Ovary (tissue), 10 donors: ENCODE measurements around the gene DSCAM. TPM values are rescaled to one million over a fixed set of nuclear protein-coding genes. Genes with fewer than 3 reads are reported as not detected.
"Not testable (repeated sequence)": the region's sequence is repeated elsewhere in the genome, so short reads cannot be mapped to it uniquely, and the experiment has no call there.

Source experiments
- DNase-seq, 5 donors: peaks; one replicate each; pipeline ENCODE4 v3.0.0-alpha.2; 2019 to 2020
- H3K27ac ChIP-seq, 2 donors: fragments of 200-600 bp; one replicate each; pipeline versions ENCODE4 v1.5.1 to v1.8.0; 2019 to 2022
- H3K27me3 ChIP-seq: fragments of 200-600 bp; one replicate; pipeline ENCODE4 v1.8.0; 2022
- H3K36me3 ChIP-seq: fragments of 200-600 bp; sonication (generic); one replicate; pipeline ENCODE4 v1.5.1; 2019
- H3K4me1 ChIP-seq: one replicate; pipeline ENCODE4 v1.8.1; 2013; ENCODE audit warnings: mild to moderate bottlenecking, moderate library complexity; ENCODE audit not compliant: insufficient read depth
- H3K4me3 ChIP-seq: fragments of 200-600 bp; sonication (generic); one replicate; pipeline ENCODE4 v1.5.1; 2017
- H3K9me3 ChIP-seq, 2 donors: fragments of 200-600 bp in 1 of 2; sonication (generic) in 1 of 2; one replicate each; pipeline versions ENCODE4 v1.5.1 to v1.8.1; 2013 to 2019; ENCODE audit warnings: mild to moderate bottlenecking in 1 of 2, moderate library complexity in 1 of 2
- EP300 ChIP-seq: sonication (generic); formaldehyde crosslinking; IDR thresholded peaks from one replicate; pipeline ENCODE4 v1.6.1; 2017; ENCODE audit warnings: antibody characterized with exemption
- POLR2A ChIP-seq: fragments of 450-650 bp; IDR thresholded peaks from one replicate; pipeline ENCODE4 v1.6.1; 2017; ENCODE audit warnings: antibody characterized with exemption, mild to moderate bottlenecking, moderate library complexity
- WGBS, 3 donors: extraction: QIAGEN DNeasy Blood & Tissue Kit in 1 of 3; methylation state at CpG; one replicate each; pipeline versions ENCODE4 v1.1.5 to v1.1.7; 2013 to 2017; 5-methylcytosine and 5-hydroxymethylcytosine counted together
- intact Hi-C, 4 donors: fragments of 100-400 bp; cut with DNase I; formaldehyde crosslinking; loops; one replicate each; pipeline versions ENCODE4 v1.11.0 to v1.15.1; 2022 to 2023
- long read RNA-seq, 3 donors: library from polyadenylated mRNA in 2 of 3; unstranded in 2 of 3; transcript quantifications; one replicate each; pipeline ENCODE4 v2.0.0 and lab custom pipeline, GENCODE V29; 2021 to 2026
- polyA plus RNA-seq, 2 donors: library from polyadenylated mRNA; stranded (reverse); fragments of 200-250 nt in 1 of 2; fragments of 350-450 nt in 1 of 2; fragmentation: Illumina TruSeq in 1 of 2; extraction: RNeasy Lipid Tissue Mini Kit (QIAGEN cat#74804) in 1 of 2; gene quantifications; one replicate each; pipeline ENCODE4 v1.2.3, GENCODE V29; 2013 to 2014
- total RNA-seq, 7 donors: library from RNA; depleted of rRNA in 2 of 7; stranded (reverse); fragments of >200 nt in 2 of 7; fragmentation: NEBNext Ultra II Directional in 3 of 7; extraction: Animal tissue kit (Norgen Biotek cat#: 25700) in 3 of 7; gene quantifications; one replicate each; pipeline versions ENCODE4 v1.1.0 to v1.2.4, GENCODE V29; 2016 to 2023
- TF ChIP-seq, protein P1 (sequence below), 3 donors: fragments of 450-650 bp in 2 of 3; fragments of 200-600 bp in 1 of 3; IDR thresholded peaks; one replicate each; pipeline versions ENCODE4 v1.5.1 to v1.8.0; 2016 to 2022; ENCODE audit warnings: antibody characterized with exemption in 3 of 3, mild to moderate bottlenecking in 1 of 3
- donor health status: DM: no; HTN: no; CAD: no; lungs with moderate emphysema.
- donor health status: DM: no; HTN: no; CAD: no.
- donor health status: Bipolar disorder and iron deficiency.
- donor health status: DM: yes; HTN: yes; CAD: no.
- donor health status: DM: no; HTN: no; CAD: no.
- donor health status: DM: yes; HTN: yes; CAD: no.

Gene DSCAM, protein sequence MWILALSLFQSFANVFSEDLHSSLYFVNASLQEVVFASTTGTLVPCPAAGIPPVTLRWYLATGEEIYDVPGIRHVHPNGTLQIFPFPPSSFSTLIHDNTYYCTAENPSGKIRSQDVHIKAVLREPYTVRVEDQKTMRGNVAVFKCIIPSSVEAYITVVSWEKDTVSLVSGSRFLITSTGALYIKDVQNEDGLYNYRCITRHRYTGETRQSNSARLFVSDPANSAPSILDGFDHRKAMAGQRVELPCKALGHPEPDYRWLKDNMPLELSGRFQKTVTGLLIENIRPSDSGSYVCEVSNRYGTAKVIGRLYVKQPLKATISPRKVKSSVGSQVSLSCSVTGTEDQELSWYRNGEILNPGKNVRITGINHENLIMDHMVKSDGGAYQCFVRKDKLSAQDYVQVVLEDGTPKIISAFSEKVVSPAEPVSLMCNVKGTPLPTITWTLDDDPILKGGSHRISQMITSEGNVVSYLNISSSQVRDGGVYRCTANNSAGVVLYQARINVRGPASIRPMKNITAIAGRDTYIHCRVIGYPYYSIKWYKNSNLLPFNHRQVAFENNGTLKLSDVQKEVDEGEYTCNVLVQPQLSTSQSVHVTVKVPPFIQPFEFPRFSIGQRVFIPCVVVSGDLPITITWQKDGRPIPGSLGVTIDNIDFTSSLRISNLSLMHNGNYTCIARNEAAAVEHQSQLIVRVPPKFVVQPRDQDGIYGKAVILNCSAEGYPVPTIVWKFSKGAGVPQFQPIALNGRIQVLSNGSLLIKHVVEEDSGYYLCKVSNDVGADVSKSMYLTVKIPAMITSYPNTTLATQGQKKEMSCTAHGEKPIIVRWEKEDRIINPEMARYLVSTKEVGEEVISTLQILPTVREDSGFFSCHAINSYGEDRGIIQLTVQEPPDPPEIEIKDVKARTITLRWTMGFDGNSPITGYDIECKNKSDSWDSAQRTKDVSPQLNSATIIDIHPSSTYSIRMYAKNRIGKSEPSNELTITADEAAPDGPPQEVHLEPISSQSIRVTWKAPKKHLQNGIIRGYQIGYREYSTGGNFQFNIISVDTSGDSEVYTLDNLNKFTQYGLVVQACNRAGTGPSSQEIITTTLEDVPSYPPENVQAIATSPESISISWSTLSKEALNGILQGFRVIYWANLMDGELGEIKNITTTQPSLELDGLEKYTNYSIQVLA (N-terminal part only)
- under 1 TPM in 3 of 7 donors, not detected in 4; under 0.01 to 0.12 (median 0.05) TPM for total RNA-seq
- under 1 TPM in 1 of 2 donors, not detected in 1; 0.04 TPM for polyA plus RNA-seq
- long read RNA-seq, donor 1, result 0 reads
- long read RNA-seq, donor 2, result 0 reads
- long read RNA-seq, donor 3, result 0 reads

DNA sequence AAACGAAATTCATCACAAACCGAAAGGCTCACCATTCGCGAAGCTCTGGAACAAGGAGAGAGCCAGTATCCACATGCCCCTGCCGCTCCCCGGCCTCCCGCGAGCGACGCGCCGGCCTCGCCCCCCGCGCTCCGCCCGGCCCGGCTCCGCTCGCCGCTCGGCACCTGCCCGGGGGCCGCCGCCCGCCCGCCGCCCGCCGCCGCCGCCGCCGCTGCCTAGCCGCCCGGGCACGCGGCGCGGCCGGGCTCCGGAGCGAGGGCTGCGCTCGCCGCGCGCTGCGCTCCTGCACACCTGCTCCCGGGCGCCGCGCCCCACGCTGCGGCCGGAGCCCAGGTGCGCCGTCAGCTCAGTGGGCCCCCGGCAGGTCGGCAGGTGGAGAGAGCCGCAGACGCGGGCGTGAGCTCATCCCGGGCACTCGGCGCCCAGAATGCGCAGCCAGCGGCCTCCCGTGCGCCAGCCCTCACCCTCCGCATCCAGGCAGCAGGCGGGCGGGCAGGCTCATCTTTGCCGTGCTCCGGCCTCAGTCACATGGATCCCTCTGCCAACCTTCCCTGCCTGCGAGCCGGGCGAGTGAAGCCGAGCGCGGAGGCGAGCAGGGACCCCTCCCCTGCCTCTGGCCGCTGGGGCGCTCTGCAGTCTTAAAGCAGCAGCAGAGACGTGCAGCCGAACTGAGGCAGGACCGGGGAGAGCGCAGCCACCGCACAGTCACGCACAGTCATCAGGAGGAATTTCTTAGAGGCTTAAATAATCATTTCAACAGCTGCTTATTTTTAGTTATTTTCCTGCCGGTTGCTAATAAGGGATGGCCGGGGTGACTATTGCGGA, at the start of gene DSCAM:
DSCAM (minus strand) TSS at position 572 of the 825 bp plus-strand sequence; CDS start at position 75, 497 bp downstream.
- H3K36me3 ChIP-seq, result no peaks in the 10 kb centered on the region
- no peak within 1 kb of the TSS for H3K4me3 ChIP-seq
- H3K9me3 ChIP-seq, result no peaks in the 10 kb centered on the region
- WGBS, 3 donors, result 2 to 4% (median 3%) methylated on average over 62 to 94 of the region's 94 CpGs
- H3K4me1 ChIP-seq, result no peaks in the 10 kb centered on the region
- TF ChIP-seq EP300, result no peak
- TF ChIP-seq, protein P1, sequence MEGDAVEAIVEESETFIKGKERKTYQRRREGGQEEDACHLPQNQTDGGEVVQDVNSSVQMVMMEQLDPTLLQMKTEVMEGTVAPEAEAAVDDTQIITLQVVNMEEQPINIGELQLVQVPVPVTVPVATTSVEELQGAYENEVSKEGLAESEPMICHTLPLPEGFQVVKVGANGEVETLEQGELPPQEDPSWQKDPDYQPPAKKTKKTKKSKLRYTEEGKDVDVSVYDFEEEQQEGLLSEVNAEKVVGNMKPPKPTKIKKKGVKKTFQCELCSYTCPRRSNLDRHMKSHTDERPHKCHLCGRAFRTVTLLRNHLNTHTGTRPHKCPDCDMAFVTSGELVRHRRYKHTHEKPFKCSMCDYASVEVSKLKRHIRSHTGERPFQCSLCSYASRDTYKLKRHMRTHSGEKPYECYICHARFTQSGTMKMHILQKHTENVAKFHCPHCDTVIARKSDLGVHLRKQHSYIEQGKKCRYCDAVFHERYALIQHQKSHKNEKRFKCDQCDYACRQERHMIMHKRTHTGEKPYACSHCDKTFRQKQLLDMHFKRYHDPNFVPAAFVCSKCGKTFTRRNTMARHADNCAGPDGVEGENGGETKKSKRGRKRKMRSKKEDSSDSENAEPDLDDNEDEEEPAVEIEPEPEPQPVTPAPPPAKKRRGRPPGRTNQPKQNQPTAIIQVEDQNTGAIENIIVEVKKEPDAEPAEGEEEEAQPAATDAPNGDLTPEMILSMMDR (IDR thresholded peaks at IDR 0.05), result no peak
- TF ChIP-seq POLR2A, result no peak
- H3K27ac ChIP-seq, result no peak within 1 kb of the TSS
- intact Hi-C loops, result no loop called here
- DNase-seq, result no peak
- no peaks in the 10 kb centered on the region for H3K27me3 ChIP-seq

DNA sequence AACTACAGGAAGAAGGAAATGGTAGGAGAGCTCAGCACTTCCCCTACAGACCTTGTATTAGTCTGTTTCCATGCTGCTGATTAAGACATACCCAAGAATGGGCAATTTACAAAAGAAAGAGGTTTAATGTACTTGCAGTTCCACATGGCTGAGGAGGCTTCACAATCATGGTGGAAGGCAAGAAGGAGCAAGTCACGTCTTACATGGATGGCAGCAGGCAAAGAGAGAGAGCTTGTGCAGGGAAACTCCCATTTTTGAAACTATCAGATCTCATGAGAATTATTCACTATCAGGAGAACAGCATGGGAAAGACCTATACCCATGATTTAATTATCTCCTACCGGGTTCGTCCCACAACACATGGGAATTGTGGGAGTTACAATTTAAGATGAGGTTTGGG, 48.7 kb upstream of the DSCAM start:
- DNase-seq, intact Hi-C loops, H3K4me1 ChIP-seq, H3K4me3 ChIP-seq, H3K27ac ChIP-seq, H3K9me3 ChIP-seq, H3K27me3 ChIP-seq, H3K36me3 ChIP-seq: not testable (repeated sequence)
- 82 to 93% (median 84%) methylated on average over 3 of the region's 3 CpGs for WGBS, 3 donors

DNA sequence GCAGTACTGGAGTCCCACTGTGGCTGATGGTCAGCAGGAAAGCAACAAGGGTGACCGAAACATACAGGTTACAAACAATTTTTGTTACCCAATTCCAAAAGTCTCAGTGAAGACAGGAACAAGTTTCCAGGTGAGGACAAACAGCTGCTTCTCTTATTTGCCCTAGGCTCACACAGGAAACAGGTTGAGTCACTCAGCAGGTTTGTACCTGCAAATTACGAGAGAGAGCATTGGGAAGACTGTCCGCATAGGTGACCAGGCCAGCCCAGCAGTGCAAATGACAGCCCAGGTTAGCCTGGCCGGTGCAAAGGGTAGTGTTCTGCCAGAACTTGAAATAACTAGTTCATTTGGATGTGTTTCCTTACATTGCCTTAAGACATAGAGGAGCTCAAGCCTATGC, 40.0 kb upstream of the DSCAM start:
- H3K27ac ChIP-seq, result no peak overlapping the region
- no peak for DNase-seq
- H3K4me1 ChIP-seq, result no peaks in the 10 kb centered on the region
- H3K4me3 ChIP-seq, result no peak overlapping the region
- H3K36me3 ChIP-seq, result no peaks in the 10 kb centered on the region
- intact Hi-C loops, result no loop called here
- no peaks in the 10 kb centered on the region for H3K27me3 ChIP-seq
- no peaks in the 10 kb centered on the region for H3K9me3 ChIP-seq
- TF ChIP-seq EP300, result no peak
- no peak for TF ChIP-seq POLR2A
- TF ChIP-seq, protein P1 (IDR thresholded peaks at IDR 0.05), result no peak
- WGBS, 3 donors, result 81 to 92% (median 89%) methylated on average over 4 of the region's 4 CpGs

DNA sequence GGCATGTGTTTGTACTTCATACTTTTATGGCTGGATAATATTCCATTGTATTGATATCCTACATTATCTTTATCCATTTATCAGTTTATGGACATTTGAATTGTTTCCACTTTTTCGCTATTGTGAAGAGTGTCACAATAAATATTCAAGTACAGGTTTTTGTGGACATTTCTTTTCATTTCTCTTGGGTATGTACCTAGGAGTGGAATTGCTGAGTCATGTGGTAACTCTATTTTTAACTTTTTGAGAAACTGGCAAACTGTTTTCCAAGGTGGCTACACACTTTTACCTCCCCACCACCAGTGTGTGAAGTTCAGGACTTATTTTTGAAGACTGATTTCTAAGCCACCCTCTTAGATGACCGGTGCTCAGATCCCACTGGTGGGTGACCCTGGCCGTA, 39.0 kb upstream of the DSCAM start:
- no peaks in the 10 kb centered on the region for H3K36me3 ChIP-seq
- H3K27me3 ChIP-seq, result no peaks in the 10 kb centered on the region
- no peaks in the 10 kb centered on the region for H3K9me3 ChIP-seq
- H3K4me3 ChIP-seq, result no peak overlapping the region
- TF ChIP-seq, protein P1 (IDR thresholded peaks at IDR 0.05), result no peak
- no peak for TF ChIP-seq EP300
- TF ChIP-seq POLR2A, result no peak
- H3K4me1 ChIP-seq, result no peaks in the 10 kb centered on the region
- intact Hi-C loops, result no loop called here
- 60 to 94% (median 88%) methylated on average over 3 of the region's 3 CpGs for WGBS, 3 donors
- DNase-seq, result no peak
- H3K27ac ChIP-seq, result no peak overlapping the region
